CD14-positive monocyte (primary cell): ENCODE results near the gene LZTR1. TPM values are rescaled to one million over a fixed set of nuclear protein-coding genes. Genes with fewer than 3 reads are reported as not detected.

Experiments used
- DNase-seq, 3 donors: peaks; one replicate each; pipeline ENCODE4 v3.0.0-alpha.2; 2011 to 2022
- H2AFZ ChIP-seq: 2 replicates; pipeline ENCODE4 v1.6.0; 2012; ENCODE audit warnings: mild to moderate bottlenecking, low read depth, low read length, inconsistent platforms; ENCODE audit not compliant: insufficient read depth, poor library complexity, severe bottlenecking
- H3K27ac ChIP-seq, 2 donors: 1 replicate in 1 of 2; 2 replicates in 1 of 2; pipeline ENCODE4 v1.5.1; 2012 to 2013; ENCODE audit warnings: low read length in 2 of 2, control low read depth in 1 of 2, inconsistent platforms in 1 of 2, low read depth in 1 of 2, mild to moderate bottlenecking in 1 of 2
- H3K27me3 ChIP-seq, 2 donors: one replicate each; pipeline versions ENCODE4 v1.6.0 to v1.6.1; 2011 to 2013; ENCODE audit warnings: low read length in 2 of 2; ENCODE audit not compliant: control insufficient read depth in 2 of 2, insufficient read depth in 2 of 2
- H3K36me3 ChIP-seq, 2 donors: replicated peaks in 1 of 2; 1 replicate in 1 of 2; 2 replicates in 1 of 2; pipeline versions ENCODE4 v1.5.1 to v1.6.1; 2012 to 2013; ENCODE audit warnings: low read length in 2 of 2, control low read depth in 1 of 2, inconsistent platforms in 1 of 2, mild to moderate bottlenecking in 1 of 2; ENCODE audit not compliant: insufficient read depth in 2 of 2, control insufficient read depth in 1 of 2
- H3K4me1 ChIP-seq, 2 donors: 1 replicate in 1 of 2; 2 replicates in 1 of 2; pipeline versions ENCODE4 v1.5.1 to v1.6.1; 2012 to 2013; ENCODE audit warnings: low read length in 2 of 2, control low read depth in 1 of 2, inconsistent platforms in 1 of 2, mild to moderate bottlenecking in 1 of 2, moderate library complexity in 1 of 2; ENCODE audit not compliant: insufficient read depth in 2 of 2, control insufficient read depth in 1 of 2
- H3K4me2 ChIP-seq: replicated peaks from 2 replicates; pipeline ENCODE3; 2012; ENCODE audit warnings: low read length, moderate library complexity, mild to moderate bottlenecking; ENCODE audit not compliant: poor library complexity, severe bottlenecking; ENCODE audit errors: extremely low read depth
- H3K4me3 ChIP-seq, 3 experiments: fragments of 200-600 bp in 1 of 3; sonication (generic) in 1 of 3; replicated peaks in 1 of 3; 1 replicate in 2 of 3; 2 replicates in 1 of 3; pipeline ENCODE4 v1.5.1; 2011 to 2013; ENCODE audit warnings: low read length in 3 of 3, mild to moderate bottlenecking in 3 of 3, control low read depth in 2 of 3, low read depth in 2 of 3, inconsistent platforms in 1 of 3, moderate library complexity in 1 of 3
- H3K79me2 ChIP-seq: 2 replicates; pipeline ENCODE4 v1.6.0; 2012; ENCODE audit warnings: mild to moderate bottlenecking, control low read depth, inconsistent platforms, low read length, moderate library complexity; ENCODE audit not compliant: insufficient read depth
- H3K9ac ChIP-seq: 2 replicates; pipeline ENCODE4 v1.6.0; 2017; ENCODE audit warnings: low read length, mild to moderate bottlenecking; ENCODE audit not compliant: insufficient read depth, poor library complexity, severe bottlenecking
- H3K9me3 ChIP-seq, 2 donors: replicated peaks in 1 of 2; 1 replicate in 1 of 2; 2 replicates in 1 of 2; pipeline versions ENCODE4 v1.5.1 to v1.6.1; 2012 to 2013; ENCODE audit warnings: low read length in 2 of 2, control low read depth in 1 of 2; ENCODE audit not compliant: control insufficient read depth in 1 of 2, insufficient read depth in 1 of 2
- H4K20me1 ChIP-seq: 2 replicates; pipeline ENCODE4 v1.6.0; 2012; ENCODE audit warnings: mild to moderate bottlenecking, low read length, control low read depth, moderate library complexity; ENCODE audit not compliant: insufficient read depth
- H3K27ac Mint-ChIP-seq, 7 donors: one replicate each; pipeline ENCODE4 v1.8.0; 2020; ENCODE audit warnings: mild to moderate bottlenecking in 7 of 7, mixed read lengths in 7 of 7, moderate library complexity in 6 of 7, inconsistent platforms in 2 of 7
- H3K27me3 Mint-ChIP-seq, 3 donors: one replicate each; pipeline ENCODE4 v1.8.0; 2021 to 2022; ENCODE audit warnings: low read depth in 3 of 3, mild to moderate bottlenecking in 3 of 3, mixed read lengths in 3 of 3, moderate library complexity in 3 of 3, inconsistent platforms in 1 of 3
- H3K36me3 Mint-ChIP-seq, 2 donors: one replicate each; pipeline ENCODE4 v1.8.0; 2020; ENCODE audit warnings: mixed read lengths in 2 of 2, inconsistent platforms in 1 of 2, mild to moderate bottlenecking in 1 of 2
- H3K4me1 Mint-ChIP-seq: one replicate; pipeline ENCODE4 v1.8.0; 2020; ENCODE audit warnings: mild to moderate bottlenecking, mixed read lengths
- H3K4me3 Mint-ChIP-seq, 2 donors: one replicate each; pipeline ENCODE4 v1.8.0; 2020; ENCODE audit warnings: mild to moderate bottlenecking in 2 of 2, mixed read lengths in 2 of 2, moderate library complexity in 1 of 2
- H3K9me3 Mint-ChIP-seq, 7 donors: one replicate each; pipeline ENCODE4 v1.8.0; 2020 to 2022; ENCODE audit warnings: mixed read lengths in 7 of 7, mild to moderate bottlenecking in 6 of 7, moderate library complexity in 6 of 7, inconsistent platforms in 2 of 7
- CTCF ChIP-seq: fragments of 200-600 bp; IDR thresholded peaks from one replicate; pipeline ENCODE4 v1.8.0; 2022; ENCODE audit warnings: antibody characterized with exemption, mild to moderate bottlenecking
- WGBS: methylation state at CpG from one replicate; pipeline ENCODE4 v1.1.5; 2013; ENCODE audit warnings: missing lambda C conversion rate; ENCODE audit not compliant: insufficient coverage; 5-methylcytosine and 5-hydroxymethylcytosine counted together
- intact Hi-C, 2 donors: fragments of 100-400 bp; cut with micrococcal nuclease; formaldehyde crosslinking; loops; one replicate each; pipeline versions ENCODE4 v1.15.0 to v1.15.1; 2023
- polyA plus RNA-seq, 3 donors: library from polyadenylated mRNA; depleted of rRNA in 1 of 3; unstranded in 2 of 3; stranded (reverse) in 1 of 3; fragments of 300-500 nt in 2 of 3; fragments of >200 nt in 1 of 3; fragmentation: Illumina TruSeq in 2 of 3; gene quantifications; 1 replicate in 2 of 3; 2 replicates in 1 of 3; pipeline ENCODE4 v1.2.3, GENCODE V29; 2012 to 2021

Gene LZTR1
- polyA plus RNA-seq, 3 donors: 7.1 to 63.3 (median 11.5) TPM

- no peak overlapping the region for H3K4me3 ChIP-seq
- H3K4me1 Mint-ChIP-seq: peaks cover 16% of the 10 kb centered on the region
- no peak for TF ChIP-seq CTCF
- DNase-seq: no peak
- H3K4me3 Mint-ChIP-seq: no peak overlapping the region
- peak overlapping the region in 1 of 2 donors; percentile 22 for H3K27ac ChIP-seq
- H3K4me1 ChIP-seq: peaks cover 4 to 13% of the 10 kb centered on the region in 2 donors
- no peak overlapping the region for H3K4me2 ChIP-seq
- peaks cover 87% of the 10 kb centered on the region for H4K20me1 ChIP-seq
- no peaks in the 10 kb centered on the region for H3K27me3 ChIP-seq
- H3K36me3 ChIP-seq: peaks cover 45 to 77% of the 10 kb centered on the region in 2 donors
- H3K27me3 Mint-ChIP-seq: no peaks in the 10 kb centered on the region
- H3K9ac ChIP-seq: no peak overlapping the region
- H3K9me3 Mint-ChIP-seq: no peaks in the 10 kb centered on the region
- intact Hi-C loops: loop anchor here in 1 of 2 donors (10.0 kb wide), 1 partner anchor 67 kb away; no protein-coding TSS in a partner anchor
- peaks cover 85% of the 10 kb centered on the region for H3K79me2 ChIP-seq
- peak overlapping the region in 2 of 7 donors; percentile 15 to 44 for H3K27ac Mint-ChIP-seq
- H3K36me3 Mint-ChIP-seq: peaks cover 48 to 66% of the 10 kb centered on the region in 2 donors
- H2AFZ ChIP-seq: no peak overlapping the region
- no peaks in the 10 kb centered on the region for H3K9me3 ChIP-seq
- WGBS: 98% methylated on average over 6 of the region's 10 CpGs
Observed at GRCh38 chr22:20951151-20951931, 30.8 kb upstream of the LZTR1 start.

- WGBS: 94% methylated on average over 6 of the region's 8 CpGs
- Histone ChIP-seq H3K9ac (no peak overlapping the region), H3K4me3 (no peak overlapping the region), H3K27me3 (no peaks in the 10 kb centered on the region), H3K79me2 (peaks cover 85% of the 10 kb centered on the region), H3K36me3 (peaks cover 45 to 71% of the 10 kb centered on the region in 2 donors), H3K27ac (peak overlapping the region in 1 of 2 donors; percentile 56), H3K4me2 (no peak overlapping the region), H3K4me1 (peaks cover 10 to 19% of the 10 kb centered on the region in 2 donors), H2AFZ (no peak overlapping the region), H4K20me1 (peaks cover 81% of the 10 kb centered on the region), H3K9me3 (no peaks in the 10 kb centered on the region)
- Mint-ChIP-seq H3K9me3 (no peaks in the 10 kb centered on the region), H3K4me3 (no peak overlapping the region), H3K27ac (peak overlapping the region in 1 of 7 donors; percentile 58), H3K4me1 (peaks cover 22% of the 10 kb centered on the region), H3K27me3 (no peaks in the 10 kb centered on the region), H3K36me3 (peaks cover 48 to 62% of the 10 kb centered on the region in 2 donors)
- intact Hi-C loops: loop anchor here in 1 of 2 donors (10.0 kb wide), 1 partner anchor 67 kb away; no protein-coding TSS in a partner anchor
- TF ChIP-seq CTCF: no peak
- DNase-seq: no peak
Observed at GRCh38 chr22:20951932-20952380, 30.1 kb upstream of the LZTR1 start.
